Cerebellar cortex (tissue), 1 donor: ENCODE measurements around the gene RAB11FIP3.
"Not testable (repeated sequence)": the region's sequence is repeated elsewhere in the genome, so short reads cannot be mapped to it uniquely, and the experiment has no call there.

Source experiments
- DNase-seq: peaks from one replicate; pipeline ENCODE4 v3.0.0-alpha.2; 2015; ENCODE audit warnings: low spot score

RAB11FIP3 gene

DNA sequence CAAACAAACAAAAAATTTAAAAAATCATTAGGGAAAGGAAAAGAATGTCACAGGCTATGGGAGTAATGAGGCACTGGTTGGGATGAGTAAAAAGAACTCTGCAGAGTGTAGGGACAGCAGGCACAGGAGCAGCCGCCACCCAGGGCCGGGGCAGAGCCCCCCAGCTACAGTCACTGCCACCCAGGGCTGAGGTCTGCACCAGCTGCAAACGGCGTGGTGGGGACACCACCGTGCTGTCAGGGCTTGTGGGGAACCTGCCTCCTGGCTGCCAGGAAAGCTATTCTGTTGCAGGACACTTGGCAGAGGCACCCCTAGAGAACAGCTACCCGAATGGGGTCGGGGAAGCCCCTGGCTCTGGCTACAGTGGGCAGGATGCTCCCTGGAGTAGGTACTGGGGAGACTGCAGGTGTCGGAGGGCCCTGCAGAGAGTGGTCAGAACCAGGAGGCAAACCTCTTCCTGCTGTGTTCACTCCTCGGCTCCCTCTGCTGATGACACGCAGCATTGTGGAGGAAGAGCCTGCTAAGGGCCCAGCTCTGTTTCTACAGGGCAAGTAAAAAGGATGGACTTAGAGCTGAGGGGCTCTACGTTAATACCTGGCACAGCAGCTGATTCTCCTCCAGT lies 69.8 kb downstream of the RAB11FIP3 start:
- DNase-seq: peak; percentile 68

DNA sequence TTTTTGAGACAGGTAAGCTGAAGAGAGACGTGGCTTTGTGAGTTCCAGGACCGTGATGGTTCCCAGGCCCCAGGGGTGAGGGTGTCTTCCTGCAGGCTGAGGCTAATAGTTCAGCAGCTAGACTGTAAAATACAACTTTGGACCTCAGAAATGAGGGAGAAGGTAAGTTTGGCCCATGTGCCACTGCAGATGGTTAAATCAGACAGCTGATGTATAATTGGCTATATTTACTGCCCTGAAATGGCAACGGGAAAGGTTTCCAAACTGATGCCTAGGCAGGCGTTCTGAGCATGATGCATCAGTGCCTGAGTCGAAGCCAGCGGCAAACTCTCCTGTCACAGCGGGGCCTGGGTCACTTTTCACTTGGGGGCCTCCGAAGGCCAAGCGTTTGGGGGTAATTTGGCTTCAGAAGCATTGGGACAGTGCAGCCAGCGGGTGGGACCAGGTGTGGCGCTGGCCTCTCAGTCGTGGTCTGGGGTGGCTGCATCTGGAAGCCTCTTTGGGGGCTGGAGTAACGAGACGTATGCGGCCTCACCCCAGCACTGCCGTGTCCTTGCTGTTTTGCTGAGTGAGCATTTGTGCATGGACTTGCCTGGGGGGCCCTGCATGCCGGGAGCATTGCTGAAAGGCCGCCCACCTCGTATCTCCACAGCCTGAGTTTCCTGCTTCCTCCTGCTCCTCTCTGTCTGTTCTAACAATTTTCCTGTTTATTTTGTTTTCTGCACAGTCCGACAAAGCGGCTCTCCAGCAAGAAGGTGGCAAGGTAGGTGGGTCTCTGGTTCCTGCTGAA lies 70.8 kb downstream of the RAB11FIP3 start:
- no peak for DNase-seq

DNA sequence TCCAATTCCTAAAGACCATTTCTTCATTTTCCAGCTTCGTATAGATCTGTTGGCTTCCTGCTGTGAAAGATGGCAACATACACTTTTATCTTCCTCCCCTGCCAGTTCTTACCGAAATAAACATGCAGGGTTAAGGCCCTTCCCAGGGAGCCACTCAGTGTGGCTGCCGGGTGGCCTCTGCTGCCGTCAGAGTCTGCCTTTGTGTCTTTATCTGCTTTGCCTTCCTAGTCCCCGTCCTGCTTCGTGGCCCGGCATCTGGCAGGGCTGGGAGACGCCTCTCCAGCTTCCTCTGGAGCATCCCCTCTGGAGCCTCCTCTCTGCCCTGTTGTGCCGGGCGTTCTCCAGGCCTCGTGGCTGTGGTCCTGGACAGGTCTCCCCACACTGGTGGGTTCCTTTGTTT lies 71.8 kb downstream of the RAB11FIP3 start:
- no peak for DNase-seq

DNA sequence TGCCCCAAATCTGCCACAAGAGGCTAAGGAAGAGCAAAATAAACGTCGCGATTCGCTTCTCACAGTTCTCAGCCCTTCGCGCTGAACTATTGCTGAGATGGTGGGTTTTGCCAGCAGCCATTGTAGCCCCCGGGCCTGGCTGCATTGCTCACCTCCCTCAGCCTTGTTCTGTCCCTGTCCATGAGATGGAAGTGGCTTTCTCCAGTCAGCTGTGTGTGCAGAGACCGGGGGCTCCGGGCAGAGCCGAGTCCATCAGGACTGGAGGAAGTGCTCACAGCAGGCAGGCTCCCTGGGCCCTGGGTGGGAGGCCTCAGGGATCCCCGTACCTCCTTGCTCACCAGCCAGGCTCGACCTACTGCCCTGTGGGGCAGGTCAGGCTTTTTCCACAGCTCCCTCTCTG lies 74.5 kb downstream of the RAB11FIP3 start:
- no peak for DNase-seq

DNA sequence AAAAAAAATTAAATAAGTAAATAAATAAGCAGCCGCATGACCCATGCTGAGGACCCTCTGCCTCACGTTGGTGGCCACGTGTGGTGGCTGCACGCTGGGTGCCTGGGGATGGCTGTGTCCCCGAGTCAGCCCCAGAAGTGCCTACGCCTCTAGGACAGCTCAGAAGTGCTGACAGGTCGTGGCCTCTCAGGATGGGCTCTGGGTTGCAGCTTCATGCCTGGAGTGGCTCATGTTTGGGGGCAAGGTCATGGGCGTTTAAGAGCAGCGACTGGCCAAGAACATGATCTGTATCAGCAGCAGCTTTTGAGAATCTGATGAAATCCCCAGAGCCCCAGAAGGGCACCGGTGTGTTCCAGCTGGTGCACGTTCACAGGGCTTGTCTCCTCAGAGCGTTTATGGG lies 75.3 kb downstream of the RAB11FIP3 start:
- DNase-seq: no peak

DNA sequence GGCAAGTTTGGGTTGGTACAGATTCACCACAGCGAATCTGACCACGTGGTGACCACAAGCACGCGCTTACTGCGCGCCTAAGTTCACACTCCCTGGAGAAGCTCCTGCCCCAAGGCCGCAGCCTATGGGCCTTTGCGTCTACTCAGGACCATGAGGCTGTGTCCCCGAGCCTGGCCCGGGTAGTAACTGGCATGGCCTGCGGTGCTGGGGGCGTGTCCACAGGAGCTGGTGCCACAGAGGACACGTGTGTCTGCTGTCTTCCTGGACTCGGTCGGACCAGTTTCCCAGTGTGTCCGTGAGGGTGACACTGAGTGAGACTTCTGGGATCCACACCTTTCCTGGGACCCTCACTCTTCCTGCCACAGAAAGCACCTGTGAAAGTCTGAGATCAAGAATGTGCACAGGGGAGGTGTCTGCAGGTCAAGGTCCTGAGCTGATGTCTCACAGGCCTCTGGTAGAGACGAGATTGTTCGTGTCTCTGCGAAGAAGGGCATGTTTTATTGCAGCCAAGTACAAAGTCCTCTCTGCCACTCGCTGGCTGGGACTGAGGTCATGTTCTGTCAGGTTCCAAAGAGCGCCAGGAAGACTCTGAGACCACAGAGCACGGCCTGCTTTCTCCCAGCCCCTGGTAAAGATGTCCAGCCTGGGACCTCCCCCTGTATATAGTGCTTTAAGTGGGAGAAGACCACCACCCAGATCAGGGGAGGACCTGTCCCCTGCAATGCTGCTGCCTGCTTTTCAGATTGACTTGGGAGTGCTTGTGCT lies 76.9 kb downstream of the RAB11FIP3 start:
- no peak for DNase-seq

DNA sequence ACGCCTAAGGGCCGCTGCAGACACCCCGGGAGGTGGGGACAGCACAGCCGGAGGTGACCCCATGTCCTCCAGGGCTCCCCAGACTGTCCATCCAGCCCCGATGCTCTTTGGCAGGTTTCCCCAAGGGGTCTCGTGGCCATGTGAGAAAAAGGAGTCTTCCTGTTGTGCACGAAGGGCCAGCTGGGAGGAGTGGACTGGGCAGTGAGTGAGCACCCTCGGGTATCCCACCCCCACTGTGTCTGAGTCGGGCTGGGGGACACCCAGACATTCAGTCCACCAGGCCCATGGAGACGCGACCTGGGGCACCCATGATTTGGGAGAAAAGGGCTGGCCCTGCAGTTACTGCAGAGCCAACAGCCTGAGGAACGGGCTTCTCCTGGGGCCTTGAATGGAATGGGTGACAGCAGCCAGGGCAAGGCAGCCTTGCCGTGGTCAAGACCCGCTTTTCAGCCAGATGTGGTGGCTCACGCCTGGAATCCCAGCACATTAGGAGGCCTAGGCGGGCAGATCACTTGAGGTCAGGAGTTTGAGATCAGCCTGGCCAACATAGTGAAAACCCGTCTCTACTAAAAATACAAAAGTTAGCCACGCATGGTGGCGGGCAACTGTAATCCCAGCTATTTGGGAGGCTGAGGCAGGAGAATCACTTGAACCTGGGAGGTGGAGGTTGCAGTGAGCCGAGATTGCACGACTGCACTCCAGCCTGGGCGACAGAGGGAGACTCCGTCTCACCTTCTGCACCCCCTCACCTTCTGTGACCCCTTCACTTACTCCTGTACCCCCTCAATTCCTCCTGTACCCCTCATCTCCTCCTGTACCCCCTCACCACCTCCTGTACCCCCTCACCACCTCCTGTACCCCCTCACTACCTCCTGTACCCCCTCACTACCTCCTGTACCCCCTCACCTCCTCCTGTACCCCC lies 78.0 kb downstream of the RAB11FIP3 start:
- no peak for DNase-seq

DNA sequence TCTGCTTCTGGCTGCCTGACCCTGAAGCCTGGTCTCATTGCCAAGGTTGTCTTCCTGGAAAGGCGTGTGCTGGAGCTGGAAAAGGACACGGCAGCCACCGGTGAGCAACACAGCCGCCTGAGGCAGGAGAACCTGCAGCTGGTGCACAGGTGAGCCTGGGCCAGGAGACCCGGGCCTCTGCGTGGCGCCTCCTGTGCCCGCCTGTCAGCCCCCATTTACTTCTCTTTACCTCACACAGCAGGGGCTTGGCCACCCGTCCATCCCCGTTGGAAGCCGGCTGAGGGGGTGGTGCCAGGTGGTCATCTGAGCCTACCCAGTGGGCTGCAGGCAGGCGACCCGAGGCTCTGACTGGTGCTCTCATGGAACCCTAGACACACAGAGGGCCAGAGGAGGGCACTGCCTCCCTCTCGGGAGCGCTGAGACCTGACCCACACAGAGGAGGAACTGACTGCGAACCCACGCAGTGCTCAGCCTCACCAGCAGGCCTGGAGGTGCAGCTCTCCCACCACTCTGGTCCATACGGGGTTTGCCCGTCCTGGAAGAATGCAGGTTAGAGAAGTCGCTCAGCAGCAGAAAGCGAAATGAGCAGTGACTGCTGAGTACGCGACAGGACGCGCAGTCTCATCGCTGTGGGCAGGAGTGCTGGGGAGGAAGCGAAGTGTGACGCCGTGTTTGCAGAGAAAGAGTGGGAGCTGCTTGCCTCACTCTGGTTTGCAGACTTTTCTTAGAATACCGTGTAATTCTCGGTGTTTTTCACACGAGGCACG lies 80.2 kb downstream of the RAB11FIP3 start:
- DNase-seq: no peak

DNA sequence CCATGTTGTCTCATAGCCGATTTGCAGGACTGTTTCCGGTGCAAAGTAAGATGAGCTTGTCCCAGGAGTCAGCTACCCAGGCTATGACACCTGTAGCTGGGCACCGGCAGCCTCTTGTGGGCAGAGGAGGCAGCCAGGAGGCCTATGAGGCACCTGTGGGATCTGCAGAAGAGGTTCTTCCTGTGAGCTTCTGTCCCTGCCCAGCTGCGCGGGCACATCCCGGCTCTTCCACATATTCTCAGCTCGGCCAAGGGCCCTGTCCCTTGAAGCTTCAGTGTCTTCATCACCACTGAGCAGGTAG lies 80.7 kb downstream of the RAB11FIP3 start:
- no peak for DNase-seq

DNA sequence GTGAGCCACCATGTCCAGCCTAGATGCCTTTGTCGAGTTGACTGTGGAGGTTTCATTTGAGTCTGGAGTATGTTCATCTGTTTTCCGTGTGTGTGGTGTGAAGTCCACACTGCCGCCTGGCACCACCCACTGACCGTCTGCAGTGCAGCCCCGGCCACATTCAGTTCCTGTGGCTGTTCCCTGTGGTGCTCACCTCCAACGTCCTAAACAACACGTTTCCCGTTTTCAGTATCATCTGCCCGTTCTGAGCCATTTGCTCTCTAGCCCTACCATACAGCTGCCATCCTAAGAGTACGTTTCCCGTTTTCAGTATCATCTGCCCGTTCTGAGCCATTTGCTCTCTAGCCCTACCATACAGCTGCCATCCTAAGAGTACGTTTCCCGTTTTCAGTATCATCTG lies 82.1 kb downstream of the RAB11FIP3 start:
- not testable (repeated sequence) for DNase-seq

DNA sequence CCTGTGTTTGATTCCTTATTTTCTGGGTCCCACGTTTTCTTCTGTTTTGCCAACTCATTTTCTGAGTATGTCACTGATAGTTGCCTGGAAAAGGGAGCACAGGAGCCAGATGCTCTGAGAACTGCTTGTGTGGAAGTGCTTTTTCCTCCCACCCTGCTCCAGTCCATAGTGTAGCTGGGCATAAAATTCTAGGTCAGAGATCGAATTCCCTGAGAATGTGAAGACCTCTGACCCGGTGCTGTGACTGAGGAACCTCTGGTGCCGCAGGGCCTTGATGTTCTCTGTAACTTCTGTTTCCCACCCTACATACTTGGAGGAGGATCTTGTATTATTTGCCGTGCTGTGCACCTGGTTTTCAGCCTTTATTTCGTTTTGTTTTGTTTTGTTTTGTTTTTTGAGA lies 82.5 kb downstream of the RAB11FIP3 start:
- no peak for DNase-seq

DNA sequence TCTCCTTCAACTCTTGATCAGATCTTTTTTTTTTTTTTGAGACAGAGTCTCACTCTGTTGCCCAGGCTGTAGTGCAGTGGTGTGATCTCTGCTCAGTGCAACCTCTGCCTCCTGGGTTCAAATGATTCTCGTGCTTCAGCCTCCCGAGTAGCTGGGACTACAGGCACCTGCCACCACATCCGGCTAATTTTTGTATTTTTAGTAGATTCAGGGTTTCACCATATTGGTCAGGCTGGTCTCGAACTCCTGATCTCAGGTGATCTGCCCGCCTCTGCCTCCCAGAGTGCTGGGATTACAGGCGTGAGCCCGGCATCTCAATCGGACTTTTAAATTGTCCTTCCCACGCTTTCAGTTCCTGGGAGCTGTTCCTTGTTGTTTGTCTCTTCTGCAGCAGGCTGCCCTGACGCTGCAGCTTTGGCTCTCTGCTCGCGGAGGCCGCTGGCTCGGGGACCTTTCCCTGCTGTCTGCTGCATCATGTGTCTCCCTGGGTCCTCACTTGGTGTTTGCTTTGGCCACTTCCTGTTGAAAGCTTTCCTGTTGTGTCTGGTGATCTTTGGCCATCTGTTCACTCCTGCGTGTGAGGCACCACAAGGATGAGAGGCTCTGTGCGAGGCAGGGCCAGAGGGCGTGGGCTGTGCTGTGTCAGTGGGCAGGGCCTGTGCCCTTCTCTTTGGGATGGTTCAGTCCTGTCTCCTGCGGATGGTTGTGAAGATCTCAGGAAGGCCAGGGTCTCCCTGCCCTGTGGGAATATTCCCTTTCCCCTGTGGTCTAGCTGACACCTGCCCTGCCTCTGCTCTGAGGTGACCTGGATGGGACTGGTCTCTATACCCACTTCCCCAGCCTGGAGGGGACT lies 83.7 kb downstream of the RAB11FIP3 start:
- DNase-seq: peak; percentile 92

DNA sequence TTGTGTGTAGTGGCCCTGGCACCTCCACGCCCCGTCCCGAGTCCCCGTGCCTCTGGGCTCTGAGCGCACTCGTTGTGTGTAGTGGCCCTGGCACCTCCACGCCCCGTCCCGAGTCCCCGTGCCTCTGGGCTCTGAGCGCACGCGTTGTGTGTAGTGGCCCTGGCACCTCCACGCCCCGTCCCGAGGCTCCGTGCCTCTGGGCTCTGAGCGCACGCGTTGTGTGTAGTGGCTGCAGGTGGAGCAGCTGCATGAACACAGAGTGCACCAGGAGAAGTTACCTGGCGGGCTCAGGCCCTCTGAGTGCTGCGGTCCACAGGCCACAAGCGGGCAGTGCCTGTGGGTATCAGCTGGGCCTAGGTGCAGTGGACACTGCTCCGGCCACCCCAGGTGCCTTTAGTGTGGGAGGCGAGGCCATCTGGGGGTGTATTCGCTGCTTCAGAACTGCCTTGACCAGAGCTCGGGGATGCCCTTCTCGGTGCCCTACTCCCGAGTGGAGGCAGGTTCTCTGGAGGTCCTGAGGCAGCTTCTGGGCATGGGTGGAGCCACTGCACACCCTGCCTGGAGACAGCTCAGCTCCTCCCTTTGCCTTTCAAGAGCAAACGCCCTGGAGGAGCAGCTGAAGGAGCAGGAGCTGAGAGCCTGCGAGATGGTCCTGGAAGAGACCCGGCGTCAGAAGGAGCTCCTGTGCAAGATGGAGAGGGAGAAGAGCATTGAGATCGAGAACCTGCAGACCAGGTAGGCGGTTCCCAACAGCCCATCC lies 84.8 kb downstream of the RAB11FIP3 start:
- DNase-seq: no peak

DNA sequence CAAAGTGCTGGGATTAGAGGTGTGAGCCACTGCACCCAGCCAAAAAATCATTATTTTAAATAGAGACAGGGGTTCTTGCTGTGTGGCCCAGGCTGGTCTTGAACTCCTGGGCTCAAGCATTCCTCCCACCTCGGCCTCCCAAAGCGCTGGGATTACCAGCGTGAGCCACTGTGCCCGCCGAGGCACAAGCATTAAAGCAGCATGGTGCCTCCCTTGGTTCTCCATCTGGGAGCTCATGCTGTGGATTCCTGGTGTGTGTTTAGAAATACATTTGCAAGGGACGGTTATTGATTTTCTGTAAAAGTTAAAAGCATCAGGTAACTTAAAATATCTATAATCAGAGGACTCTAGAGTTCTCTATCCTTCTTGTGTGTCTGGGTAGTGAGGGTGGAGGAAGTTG lies 87.4 kb downstream of the RAB11FIP3 start:
- no peak for DNase-seq

DNA sequence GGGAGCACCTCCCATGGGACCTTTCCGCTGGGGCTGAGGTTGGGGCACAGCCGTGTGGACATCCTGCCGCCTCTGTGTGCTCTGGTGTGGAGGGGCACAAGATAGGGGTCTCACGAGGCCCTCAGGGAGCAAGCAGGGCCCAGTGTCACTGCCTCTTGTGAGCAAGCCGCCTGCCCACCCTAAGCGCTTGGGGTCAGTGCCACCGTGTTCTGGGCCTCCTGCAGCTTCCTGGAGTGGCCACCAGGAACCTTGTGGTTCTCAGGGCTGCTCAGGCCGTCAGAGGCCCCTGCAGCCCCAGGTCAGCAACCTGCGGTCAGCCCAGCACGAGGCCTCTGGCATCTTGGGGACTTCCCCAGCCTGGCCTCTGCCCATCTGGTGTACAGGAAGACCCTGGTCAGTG lies 88.5 kb downstream of the RAB11FIP3 start:
- DNase-seq: no peak

DNA sequence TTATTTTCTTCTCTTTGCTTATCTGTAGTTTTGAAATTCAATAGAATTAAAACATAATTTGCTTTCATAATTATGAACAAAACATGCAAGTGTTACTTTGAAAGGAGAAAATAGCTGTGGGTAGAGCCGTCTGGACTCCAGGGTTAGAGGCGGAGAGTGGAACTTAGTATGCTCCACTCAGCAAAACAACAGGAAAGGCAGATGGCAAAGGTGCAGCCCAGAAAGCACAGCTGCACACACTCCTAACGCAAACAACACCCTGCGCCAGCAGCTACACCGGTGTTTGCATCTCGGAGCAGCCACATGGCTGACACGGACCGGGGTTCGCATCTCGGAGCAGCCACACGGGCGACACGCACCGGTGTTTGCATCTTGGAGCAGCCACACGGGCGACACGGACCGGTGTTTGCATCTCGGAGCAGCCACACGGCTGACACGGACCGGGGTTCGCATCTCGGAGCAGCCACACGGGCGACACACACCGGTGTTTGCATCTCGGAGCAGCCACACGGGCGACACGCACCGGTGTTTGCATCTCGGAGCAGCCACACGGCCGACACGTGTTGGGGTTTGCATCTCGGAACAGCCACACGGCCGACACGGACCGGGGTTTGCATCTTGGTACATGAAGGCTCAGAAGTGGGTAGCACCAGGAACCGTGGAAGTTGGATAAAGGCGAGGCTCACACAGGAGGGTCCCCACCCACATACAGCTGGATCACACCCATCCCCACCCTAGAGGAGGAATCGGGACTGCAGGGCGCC lies 89.9 kb downstream of the RAB11FIP3 start:
- no peak for DNase-seq

DNA sequence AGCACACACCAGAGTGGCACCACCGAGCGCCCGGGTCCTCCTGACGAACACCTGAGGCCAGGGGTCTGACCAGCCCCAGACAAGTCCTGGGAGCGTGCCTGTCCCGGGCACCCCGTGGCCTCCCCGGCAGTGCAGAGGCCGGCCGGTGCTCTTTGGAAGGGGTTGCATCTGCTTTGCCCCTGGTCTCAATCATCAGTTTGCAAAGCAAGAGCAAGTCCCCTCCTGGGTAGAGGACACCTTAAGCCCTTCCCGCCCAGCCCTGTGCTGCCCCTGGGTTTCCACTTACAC lies 90.4 kb downstream of the RAB11FIP3 start:
- DNase-seq: no peak

DNA sequence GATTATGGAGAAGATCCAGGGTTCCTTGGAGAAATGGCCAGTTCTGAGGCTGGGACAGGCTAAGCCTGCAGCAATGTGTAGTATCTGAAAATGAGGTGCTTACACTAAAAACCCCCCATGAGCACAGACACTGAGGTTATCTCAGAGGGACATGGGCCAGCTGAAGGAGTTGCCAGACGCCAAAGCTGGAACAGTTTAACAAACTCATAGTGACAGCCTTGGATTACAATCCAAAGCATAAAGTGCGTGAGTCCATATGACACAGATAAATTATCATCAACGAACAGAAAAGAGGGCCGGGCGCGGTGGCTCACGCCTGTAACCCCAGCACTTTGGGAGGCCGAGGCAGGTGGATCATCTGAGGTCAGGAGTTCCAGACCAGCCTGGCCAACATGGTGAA lies 90.9 kb downstream of the RAB11FIP3 start:
- DNase-seq: no peak

DNA sequence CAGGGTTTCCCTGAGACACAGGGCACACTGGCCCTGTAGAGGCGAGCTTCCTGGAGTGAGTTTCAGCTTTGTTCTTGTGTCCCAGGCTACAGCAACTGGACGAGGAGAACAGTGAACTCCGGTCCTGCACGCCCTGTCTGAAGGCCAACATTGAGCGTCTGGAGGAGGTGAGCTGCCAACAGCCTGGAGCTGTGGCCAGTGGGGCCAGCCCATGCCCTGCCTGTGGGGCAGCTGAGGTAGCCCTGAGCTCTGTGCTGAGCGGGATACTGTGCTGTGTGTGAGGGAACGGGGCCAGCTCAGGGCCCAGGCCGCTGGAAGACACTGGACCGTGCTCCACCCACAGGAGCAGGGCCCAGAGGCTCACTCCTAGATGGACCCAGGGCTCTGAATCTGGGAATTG lies 93.4 kb downstream of the RAB11FIP3 start:
- DNase-seq: no peak
